Amniotic epithelial cell (primary cell): Measurements from ENCODE around the gene GAS6.
A peak's percentile ranks its signal among the peaks of the same experiment; 100 is the strongest.
"Not testable (repeated sequence)": the region's sequence is repeated elsewhere in the genome, so short reads cannot be mapped to it uniquely, and the experiment has no call there.

Source experiments
- DNase-seq: peaks from one replicate; pipeline ENCODE4 v3.0.0-alpha.2; 2010; ENCODE audit warnings: low read depth

The GAS6 gene

DNA sequence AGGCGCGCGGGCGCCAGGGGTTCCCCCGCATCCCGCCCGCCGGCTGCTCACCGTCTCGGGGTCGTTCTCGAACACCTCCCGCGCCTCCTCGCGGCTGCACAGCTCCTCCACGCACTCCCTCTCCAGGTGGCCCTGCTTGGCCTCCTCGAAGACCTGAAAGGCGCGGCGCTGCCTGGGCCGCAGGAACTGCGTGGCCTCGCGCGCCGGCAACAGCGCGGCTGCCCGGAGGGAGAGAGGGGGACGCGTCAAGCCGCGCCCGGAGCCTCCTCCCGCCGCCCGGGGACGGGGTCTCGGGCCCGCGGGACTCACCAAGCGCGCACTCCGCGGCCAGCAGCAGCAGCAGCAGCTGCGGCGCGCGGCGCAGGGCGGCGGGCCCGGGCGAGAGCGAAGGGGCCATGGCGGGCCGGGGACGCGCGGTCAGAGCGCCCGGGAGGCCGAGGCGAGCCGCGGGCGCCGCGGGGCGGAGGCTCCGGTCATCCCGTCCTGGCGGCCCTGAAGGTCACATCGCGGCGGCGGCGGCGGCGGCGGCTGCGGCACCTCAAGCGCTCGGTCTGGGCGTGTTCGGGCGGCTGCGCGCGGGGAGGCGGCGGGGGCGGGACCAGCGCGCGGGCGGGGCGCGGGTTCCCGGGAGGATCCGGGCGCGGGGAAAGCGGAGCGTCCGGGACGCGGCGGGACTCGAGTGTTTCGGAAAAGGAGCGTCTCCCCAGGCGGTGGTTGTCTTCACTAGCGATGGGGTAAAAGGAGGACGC lies at the start of gene GAS6:
TSS of gene GAS6 (minus strand) at position 553 of the 749 bp plus-strand sequence. CDS start at position 397, 156 bp downstream.
- DNase-seq, result peak; percentile 45

DNA sequence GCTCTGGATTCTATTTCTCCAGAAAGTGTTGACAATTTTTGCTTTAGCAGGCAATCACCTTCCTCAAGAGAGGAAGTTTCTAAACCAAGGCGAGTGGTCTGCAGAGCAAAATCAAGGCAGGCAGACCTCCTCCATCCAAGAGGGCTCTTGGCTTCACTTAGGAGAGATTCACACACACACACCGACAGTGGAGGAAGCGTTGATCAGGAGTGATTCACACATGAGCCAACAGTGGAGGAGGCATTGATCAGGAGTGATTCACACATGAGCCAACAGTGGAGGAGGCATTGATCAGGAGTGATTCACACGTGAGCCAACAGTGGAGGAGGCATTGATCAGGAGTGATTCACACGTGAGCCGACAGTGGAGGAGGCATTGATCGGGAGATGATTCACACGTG lies 49.5 kb upstream of the GAS6 start:
- not testable (repeated sequence) for DNase-seq

DNA sequence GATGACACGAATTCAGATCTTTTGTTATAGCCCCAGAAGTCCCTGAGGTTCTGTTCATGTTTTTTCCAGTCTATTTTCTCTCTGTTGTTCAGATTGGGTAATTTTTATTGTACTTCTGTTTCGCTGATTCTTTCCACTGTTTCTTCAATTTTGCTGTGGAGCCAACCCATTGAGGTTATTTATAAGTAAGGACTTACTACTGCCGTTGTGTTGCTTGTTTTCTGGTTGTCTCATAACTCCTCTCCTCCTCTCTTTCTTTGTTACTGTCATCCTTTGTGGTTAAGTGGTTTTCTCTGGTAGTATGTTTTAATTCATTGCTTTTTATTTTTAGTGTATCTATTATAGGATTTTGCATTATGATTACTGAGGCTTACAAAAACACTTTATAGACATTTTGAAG lies 48.7 kb upstream of the GAS6 start:
- peak; percentile 70 for DNase-seq

DNA sequence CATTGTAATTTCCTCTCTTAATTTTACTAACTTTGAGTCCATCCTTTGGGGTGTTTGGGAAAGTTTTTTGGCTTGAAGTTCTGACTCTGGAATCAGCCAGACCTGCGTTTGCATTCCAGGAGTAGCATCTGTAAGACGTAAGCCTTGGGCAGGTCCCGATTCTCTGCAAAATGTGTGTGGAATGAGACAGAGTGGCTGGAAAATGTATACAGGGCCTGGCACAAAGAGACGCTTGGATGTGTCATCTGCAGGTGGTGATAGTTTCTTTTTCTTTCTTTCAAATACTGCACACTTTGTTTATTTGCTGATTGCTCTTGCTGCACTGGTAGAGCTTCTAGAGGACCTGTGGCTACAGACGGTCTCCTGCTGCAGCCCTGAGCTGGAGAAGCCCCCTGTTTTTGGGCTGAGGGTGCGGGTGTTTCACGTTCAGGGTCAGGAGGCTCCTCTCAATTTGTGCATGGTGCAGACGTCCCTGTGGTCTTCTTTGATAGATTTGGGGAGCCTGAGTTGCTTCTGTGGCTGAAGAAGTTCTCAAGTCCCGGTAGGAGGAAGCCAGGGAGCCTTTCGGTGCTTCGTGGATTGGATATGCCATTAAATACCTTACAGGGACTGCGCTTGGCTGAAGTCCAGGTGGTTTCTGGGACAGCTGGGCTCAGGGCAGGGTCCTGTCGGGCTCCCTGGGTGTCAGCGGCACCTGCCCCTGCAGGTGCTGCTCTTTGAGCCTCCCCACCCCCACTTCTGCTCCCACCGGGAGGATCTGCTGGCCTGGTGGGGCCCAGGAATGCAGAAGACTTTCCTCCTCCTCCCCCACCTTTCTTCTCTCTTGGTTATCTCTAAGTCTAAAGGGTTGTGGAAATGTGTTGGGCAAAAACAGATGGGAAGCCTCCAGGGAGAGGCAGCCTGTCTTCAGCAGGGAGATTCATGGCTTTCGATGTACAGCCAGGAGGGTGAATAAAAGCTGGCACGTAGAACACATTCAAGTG lies 44.0 kb upstream of the GAS6 start:
- peak; percentile 96 for DNase-seq

DNA sequence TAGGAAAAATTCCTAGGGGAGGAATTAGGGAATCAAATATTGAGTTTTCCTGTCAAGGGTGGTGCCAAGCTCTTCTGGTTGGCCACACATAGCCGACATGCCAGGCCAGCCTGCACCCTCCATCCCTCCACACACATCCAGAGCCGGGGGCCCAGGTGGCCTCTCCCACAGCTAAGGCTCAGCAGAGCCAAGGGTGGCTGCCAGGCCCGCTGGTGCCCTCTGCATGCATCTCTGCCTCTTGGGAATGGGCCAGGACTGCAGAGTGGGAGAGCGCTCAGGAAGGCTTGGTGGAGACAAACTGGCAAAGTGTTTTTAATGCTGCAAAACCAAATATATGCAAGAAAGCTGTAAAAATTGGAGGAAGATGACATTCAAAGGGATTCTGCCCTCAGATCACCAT lies 42.7 kb upstream of the GAS6 start:
- DNase-seq, result no peak

DNA sequence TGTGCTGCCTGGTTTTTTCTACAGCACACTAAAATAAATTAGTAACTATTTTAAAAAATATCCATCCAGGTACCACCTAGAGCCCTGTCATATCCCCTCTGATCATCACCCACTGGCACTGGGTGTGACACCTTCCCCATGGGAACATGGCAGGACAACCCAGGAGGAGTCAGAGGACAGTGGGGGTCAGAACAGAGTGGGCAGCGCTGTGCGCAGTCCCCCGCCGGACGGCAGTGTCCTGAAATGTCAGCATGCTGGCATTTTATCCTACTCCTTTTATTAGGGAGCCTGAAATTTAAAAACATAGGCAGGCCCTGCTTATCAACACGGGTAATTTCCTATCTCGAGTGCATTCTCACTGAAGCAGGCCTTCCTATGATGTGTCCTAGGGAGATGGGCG lies 42.1 kb upstream of the GAS6 start:
- no peak for DNase-seq

DNA sequence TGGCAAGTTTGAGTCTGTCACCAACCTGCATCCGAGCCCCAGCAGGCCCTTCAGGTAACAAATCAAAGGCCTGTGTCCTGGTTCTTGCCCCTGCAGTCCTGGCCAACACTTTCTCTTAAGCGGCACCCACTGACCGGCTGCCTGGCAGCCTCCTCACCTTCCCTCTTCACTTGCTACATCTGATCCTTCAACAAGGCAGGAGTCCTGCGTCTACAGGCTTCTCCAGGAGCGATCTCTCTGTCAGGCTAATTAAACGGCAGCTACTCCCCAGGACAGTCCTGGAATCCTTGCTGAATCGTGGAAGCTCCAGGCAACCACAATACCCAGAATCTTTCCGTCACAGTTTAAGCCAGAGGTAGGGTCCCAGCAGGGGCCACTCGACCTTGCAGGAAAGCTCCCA lies 41.1 kb upstream of the GAS6 start:
- no peak for DNase-seq

DNA sequence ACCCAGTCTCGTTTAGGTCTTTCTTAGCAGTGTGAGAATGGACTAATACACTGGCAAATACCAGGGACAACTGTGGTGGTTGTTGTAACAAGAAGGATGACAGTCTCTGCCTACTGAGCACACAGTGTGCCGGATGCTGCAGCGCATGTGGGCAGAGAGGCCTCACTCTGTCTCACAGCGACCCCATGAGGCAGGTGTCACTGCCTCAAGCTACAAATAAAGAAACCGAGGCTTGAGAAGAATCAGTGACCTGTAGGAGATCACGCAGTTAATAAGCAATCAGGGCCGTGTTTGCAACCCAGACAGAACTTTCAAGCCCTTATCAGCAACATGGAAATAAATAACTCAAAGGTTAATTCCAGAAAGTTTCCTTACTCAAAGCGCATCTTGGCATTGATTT lies 40.5 kb upstream of the GAS6 start:
- peak; percentile 86 for DNase-seq

DNA sequence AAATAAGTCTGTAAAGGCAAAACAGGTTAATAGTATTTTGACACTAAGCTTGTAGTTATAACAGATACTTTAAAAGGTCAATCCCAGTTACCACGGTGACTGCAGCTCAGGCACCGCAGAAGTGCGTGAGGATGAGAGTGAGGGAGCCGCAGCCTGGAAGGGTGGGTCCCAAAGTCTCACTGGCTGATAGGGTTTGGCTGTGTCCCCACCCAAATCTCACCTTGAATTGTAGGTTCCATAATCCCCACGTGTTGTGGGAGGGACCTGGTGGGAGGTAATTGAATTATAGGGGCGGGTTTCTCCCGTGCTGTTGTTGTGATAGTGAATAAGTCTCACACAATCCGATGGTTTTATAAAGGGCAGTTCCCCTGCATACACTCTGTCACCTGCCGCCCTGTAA lies 40.0 kb upstream of the GAS6 start:
- DNase-seq, result no peak

DNA sequence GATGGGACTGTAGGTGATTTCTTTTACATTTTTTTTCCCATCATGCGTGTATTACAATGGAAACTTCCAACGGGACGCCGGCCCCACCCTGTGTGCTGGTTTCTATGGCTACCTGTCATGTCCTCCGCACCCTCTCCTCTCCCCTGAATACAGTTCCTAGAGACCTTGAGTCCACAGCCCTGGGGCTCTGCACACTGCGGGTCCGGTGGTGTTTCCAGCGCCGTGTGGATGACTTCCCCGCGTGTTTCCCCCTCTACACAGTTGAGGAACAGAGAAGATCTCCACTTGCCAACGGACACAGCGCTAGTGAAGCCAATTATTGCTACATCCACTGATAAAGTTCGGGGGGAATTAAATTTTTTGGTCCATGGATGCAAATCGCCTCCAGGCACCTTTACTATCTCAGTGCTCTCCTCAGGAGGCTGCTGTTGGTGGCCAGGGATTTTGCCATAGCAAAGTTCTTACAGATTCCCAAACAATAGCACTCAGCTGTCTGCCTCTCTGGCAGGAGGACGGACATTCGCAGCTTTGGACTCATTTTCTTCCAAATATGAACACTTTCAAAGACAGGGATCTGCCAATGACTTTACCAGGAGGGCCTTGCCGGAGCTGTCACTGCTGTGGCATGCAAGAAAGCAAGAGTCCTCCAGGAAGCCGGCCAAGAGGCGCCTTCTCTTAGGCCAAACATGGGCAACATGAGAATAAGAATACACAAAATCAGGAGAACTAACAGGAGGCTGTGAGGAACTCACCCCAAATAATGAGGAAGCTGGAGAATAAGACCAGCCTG lies 39.3 kb upstream of the GAS6 start:
- no peak for DNase-seq

DNA sequence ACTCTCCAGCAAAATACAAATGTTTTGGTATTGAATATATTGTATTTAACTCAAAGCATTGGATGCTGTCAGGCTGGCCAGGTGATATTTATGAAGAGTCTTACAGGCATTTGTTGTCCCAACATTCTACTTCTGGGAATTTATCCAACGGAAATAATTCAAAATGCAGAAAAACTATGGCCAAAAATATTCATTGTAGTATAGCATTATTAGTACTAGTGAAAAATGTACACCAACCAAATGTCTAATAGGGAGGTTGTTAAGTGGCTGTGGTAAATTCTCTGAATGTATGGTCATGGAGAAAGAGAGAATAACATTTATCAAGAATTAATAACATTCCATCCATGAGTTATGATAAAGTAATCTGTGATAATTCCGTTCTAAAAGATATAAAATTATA lies 38.6 kb upstream of the GAS6 start:
- DNase-seq, result peak; percentile 58

DNA sequence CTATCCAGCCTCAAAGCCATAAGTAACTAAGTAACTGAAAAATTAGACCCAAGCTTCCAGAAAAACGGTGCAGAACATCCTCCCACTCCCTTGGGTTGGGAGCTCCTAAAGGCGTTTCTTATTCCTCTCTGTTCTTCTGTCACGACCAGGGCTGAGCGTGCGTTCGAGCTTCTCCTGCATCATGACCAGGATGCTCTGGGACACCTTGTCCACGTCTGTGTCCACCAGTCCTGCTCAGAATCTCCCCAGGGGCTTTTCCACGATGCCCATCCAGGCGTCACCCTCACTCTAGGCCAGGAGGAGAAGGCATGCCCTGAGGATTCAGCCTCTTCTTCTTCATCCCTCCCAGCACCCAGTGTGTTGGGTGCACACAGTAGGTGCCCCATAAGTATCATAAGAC lies 37.8 kb upstream of the GAS6 start:
- no peak for DNase-seq

DNA sequence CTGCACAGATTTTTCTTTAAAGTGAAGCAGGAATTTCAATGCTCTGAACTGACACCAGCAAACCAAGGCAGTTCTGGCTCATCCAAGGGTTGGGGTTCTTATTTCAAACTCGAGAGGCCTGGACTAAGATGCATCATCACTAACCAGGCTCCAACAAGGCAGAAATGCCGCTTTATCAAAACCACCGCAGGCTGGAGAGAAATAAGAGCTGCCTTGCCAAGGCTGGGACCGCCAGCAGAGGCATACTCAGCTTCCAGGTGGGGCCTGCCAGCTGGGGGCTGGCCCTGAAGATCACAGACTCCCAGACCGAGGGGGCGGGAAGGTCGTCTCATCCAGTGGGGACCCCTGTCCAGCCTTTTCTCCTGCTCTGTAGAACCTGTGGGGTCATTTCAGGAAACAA lies 37.4 kb upstream of the GAS6 start:
- peak; percentile 76 for DNase-seq

DNA sequence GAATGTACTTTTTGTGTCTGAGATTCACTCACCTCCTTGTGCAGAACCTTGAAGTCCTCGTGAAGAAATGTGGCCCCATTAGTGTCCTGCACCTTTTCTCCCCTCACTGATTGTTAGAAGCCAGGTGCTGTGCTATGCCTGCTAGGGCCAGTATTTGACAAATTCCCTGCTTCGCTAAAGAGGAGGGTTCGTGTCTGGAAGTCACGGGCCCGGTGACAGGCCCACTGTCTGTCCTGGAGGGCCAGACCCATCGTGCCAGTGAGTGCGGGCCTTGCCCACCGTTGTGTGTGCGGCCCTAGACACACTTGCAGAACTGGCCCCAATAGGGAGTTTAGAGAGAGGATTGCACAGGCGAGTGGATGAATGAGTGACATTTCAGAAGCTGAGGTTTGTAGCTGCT lies 36.8 kb upstream of the GAS6 start:
- DNase-seq, result no peak

DNA sequence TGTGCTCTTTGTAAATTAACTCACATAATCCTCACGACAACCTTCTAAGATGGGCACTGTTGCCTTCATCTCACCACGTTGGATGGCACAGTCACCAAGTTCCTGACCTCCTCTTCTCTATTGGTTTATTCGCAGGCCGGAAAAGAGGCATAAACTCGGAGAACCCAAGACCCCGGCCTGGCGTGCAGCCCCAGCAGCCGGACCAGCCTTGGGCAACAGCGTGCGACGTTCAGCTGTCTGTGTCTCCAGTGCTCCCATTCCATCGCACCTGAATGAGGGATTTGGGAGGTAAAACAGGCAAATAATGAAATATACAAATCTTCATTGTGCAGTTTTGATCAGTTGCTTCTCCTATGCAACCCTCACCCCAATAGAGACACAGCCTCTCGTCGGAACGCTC lies 34.5 kb upstream of the GAS6 start:
- no peak for DNase-seq

DNA sequence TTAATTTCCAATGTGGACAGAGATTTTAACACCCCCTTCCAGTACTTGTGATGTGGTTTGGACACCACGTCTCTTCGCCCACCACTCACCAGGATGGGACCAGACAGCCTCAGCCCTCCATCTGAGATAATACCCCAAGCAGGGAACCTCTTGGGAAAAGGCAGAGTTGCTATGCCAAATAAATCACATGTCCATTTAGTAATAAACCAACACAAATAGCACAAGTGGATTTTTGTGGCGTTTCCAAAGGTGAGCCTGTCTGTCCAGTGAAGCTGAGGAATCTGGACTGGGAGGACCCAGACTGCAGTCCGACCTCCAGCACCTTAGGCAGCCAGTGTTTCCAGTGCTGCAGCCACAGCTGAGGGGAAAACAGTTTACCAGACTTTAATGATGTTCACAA lies 34.1 kb upstream of the GAS6 start:
- no peak for DNase-seq

DNA sequence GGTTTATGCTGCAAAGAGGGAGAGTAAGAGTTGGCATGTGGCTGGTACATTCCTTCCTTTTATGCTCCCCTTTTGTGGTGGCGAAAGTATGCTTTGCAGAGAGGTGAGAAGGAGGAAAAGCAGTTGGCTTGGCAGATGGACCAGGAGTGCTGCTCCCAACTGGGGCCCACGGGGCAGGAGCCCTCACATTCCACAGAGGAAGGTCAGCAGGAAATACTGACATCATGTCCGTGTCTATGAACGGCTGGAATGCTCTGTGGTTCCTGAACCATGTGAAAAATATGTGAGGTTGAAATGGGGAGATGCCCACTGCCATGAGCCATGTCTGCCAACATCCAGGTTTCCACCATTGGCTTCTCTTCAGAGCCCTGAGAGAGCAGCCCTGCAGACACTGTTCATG lies 33.3 kb upstream of the GAS6 start:
- DNase-seq, result peak; percentile 98

DNA sequence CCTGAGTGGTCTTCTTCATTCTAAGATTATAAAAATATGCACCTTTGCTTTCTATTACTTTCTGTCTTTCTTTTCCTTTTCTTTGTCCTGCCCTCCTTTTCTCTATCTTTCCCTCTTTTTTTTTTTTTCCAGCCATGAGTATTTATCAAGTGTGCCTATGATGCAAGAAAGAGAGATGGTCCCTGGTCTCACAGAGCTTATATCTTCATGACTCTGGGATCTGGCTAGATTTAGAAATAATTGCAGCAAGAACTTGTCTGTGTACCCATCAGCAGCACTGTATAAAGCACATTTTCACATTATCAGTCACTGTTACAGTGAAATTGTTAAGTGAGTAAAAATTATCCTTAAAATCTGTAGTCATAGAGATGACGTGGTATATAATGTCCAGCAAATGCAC lies 31.6 kb upstream of the GAS6 start:
- DNase-seq, result peak; percentile 92

DNA sequence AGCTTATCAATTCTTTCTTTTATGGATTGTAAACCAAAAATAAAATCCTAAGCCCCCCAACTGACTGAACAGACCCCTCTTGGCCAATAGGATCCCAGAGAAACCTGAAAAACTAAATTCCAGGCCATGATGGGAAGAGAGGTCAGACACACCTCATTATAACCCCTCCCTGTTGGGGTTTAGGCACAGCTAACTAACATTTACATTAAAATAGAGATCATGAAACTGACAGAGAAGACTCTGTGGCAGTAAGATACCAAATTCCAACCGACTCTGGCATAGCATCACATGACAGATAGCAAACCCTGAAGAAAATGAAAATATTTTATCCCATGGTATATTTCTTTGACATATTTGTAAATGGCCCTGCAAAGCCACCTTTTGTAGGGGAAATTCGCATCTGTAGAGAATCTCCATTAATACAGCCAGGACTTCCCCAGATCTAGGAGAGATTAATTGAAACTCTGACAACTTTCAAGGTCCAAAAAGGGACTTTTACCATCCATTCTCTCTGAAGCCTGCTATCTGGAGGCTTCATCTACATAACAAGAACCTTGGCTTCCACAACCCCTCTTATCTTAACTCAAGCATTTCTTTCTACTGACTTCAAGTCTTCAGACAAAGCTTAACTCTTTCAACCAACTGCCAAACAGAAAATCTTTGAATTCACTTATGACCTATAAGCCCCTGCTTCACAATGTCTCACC lies 27.1 kb upstream of the GAS6 start:
- peak; percentile 48 for DNase-seq

DNA sequence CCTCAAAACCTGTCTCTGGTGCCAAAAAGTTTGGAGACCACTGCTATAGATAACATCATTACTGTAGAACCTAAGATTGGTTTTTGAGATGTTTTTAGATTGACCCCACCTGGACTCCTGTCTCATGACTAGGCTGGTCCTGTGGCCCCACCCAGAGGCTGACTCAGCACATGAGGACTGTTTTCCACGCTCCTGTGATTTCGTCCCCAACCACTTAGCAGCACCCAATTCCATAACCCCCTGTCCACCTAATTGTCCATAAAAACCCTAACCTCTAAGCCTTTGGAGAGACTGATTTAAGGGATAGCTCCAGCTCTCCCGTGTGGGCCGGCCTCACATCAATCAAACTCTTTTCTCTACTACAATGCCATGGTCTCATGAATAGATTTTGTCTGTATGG lies 25.6 kb upstream of the GAS6 start:
- no peak for DNase-seq

DNA sequence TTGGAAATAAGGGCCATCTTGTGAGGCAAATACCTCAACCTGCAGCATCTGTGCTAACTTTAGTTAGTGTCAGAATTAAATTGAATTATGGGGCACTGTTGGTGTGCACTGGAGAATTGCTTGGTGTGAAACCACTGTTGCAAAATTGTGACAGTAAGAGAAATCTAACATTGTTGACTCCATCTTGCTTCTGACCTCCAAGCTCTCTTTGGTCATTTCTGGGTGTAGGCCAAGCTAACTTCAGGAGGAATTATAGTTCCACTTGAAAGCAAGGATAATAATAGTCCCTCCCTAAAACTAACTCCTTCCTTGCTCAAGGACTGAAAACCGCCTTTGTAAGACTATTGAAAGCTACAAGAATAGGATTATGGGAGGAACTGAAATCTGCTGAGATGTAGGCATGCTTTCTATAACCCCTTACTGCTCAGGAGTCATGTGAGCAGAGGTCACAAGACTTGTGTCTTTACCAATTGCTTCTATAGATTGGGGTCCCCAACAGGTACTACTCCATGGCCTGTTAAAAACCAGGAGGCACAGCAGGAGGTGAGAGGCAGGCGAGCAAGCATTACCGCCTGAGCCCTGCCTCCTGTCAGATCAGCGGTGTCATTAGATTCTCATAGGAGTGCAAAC lies 24.9 kb upstream of the GAS6 start:
- peak; percentile 58 for DNase-seq
